Hepatocyte (in vitro differentiated cells): ENCODE data around the gene OTULIN.

ENCODE experiments used
- EZH2 ChIP-seq: fragments of 200-600 bp; sonication (generic); IDR thresholded peaks from 2 replicates; pipeline ENCODE4 v1.6.1; 2016; ENCODE audit warnings: antibody characterized with exemption, mild to moderate bottlenecking, borderline replicate concordance
- TF ChIP-seq, protein P1 (sequence below): fragments of 200-600 bp; sonication (generic); IDR thresholded peaks from 2 replicates; pipeline ENCODE4 v1.5.1; 2016; ENCODE audit warnings: antibody characterized with exemption, mild to moderate bottlenecking; ENCODE audit not compliant: poor library complexity

DNA sequence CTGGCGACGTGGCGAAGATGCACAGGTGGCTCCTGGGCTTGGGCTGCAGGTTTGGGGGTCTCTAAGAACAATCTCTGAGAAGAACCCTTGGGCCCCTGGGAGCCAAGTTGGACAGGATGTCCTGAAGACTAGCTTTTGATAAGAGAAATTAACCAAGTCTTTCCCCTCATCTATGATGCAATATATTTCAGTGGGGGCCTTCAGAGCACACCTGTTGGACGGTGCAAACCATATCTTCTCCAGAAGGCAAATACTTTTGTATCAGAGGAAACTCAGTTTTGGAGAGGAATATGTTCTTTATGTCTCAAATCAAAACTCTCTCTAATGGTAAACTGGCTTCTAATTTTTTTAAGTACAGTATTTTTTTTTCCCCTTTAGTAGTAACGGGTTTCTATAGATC is 28.6 kb downstream of the OTULIN start:
- TF ChIP-seq, protein P1, sequence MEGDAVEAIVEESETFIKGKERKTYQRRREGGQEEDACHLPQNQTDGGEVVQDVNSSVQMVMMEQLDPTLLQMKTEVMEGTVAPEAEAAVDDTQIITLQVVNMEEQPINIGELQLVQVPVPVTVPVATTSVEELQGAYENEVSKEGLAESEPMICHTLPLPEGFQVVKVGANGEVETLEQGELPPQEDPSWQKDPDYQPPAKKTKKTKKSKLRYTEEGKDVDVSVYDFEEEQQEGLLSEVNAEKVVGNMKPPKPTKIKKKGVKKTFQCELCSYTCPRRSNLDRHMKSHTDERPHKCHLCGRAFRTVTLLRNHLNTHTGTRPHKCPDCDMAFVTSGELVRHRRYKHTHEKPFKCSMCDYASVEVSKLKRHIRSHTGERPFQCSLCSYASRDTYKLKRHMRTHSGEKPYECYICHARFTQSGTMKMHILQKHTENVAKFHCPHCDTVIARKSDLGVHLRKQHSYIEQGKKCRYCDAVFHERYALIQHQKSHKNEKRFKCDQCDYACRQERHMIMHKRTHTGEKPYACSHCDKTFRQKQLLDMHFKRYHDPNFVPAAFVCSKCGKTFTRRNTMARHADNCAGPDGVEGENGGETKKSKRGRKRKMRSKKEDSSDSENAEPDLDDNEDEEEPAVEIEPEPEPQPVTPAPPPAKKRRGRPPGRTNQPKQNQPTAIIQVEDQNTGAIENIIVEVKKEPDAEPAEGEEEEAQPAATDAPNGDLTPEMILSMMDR, result no peak
- no peak for TF ChIP-seq EZH2
